Neural progenitor cell (in vitro differentiated cells): ENCODE measurements around the gene SEMG2. TPM values are rescaled to one million over a fixed set of nuclear protein-coding genes. Genes with fewer than 3 reads are reported as not detected.

Experiments
- DNase-seq: peaks from one replicate; pipeline ENCODE4 v3.0.0-alpha.2; 2016; ENCODE audit warnings: low spot score
- H2AFZ ChIP-seq: fragments of 200-600 bp; sonication (generic); replicated peaks from 2 replicates; pipeline ENCODE4 v1.6.1; 2016; ENCODE audit warnings: antibody characterized with exemption
- H3F3A ChIP-seq: fragments of 200-600 bp; sonication (generic); 2 replicates; pipeline ENCODE4 v1.6.1; 2016; ENCODE audit warnings: antibody characterized with exemption, low read depth
- H3K27ac ChIP-seq: fragments of 200-600 bp; sonication (generic); 2 replicates; pipeline ENCODE4 v1.5.1; 2016; ENCODE audit warnings: mild to moderate bottlenecking
- H3K27me3 ChIP-seq: fragments of 200-600 bp; sonication (generic); 2 replicates; pipeline ENCODE4 v1.6.1; 2016; ENCODE audit warnings: mild to moderate bottlenecking, moderate library complexity
- H3K36me3 ChIP-seq: fragments of 200-600 bp; sonication (generic); 2 replicates; pipeline ENCODE4 v1.5.1; 2016
- H3K4me1 ChIP-seq: fragments of 200-600 bp; sonication (generic); 2 replicates; pipeline ENCODE4 v1.6.1; 2016; ENCODE audit warnings: mixed run types
- H3K4me2 ChIP-seq: fragments of 200-600 bp; sonication (generic); 2 replicates; pipeline ENCODE4 v1.6.1; 2016
- H3K4me3 ChIP-seq: fragments of 200-600 bp; sonication (generic); 2 replicates; pipeline ENCODE4 v1.5.1; 2016
- H3K79me2 ChIP-seq: fragments of 200-600 bp; sonication (generic); 2 replicates; pipeline ENCODE4 v1.6.1; 2016; ENCODE audit warnings: low read depth
- H3K9ac ChIP-seq: fragments of 200-600 bp; sonication (generic); 2 replicates; pipeline ENCODE4 v1.6.1; 2016
- H3K9me3 ChIP-seq: fragments of 200-600 bp; sonication (generic); 2 replicates; pipeline ENCODE4 v1.5.1; 2016; ENCODE audit warnings: low read depth
- H4K20me1 ChIP-seq: fragments of 200-600 bp; sonication (generic); 2 replicates; pipeline ENCODE4 v1.6.1; 2016; ENCODE audit warnings: low read depth
- H3K27ac Mint-ChIP-seq: 3 replicates; pipeline ENCODE4 v1.8.0; 2021; ENCODE audit warnings: mixed read lengths
- H3K27me3 Mint-ChIP-seq: 2 replicates; pipeline ENCODE4 v1.8.0; 2022; ENCODE audit warnings: low read depth, mild to moderate bottlenecking, inconsistent platforms, moderate library complexity, mixed read lengths; ENCODE audit not compliant: insufficient read depth
- H3K36me3 Mint-ChIP-seq: 3 replicates; pipeline ENCODE4 v1.8.0; 2021; ENCODE audit warnings: mixed read lengths
- H3K4me1 Mint-ChIP-seq: 3 replicates; pipeline ENCODE4 v1.8.0; 2021; ENCODE audit warnings: mixed read lengths
- H3K4me3 Mint-ChIP-seq: 3 replicates; pipeline ENCODE4 v1.8.0; 2021; ENCODE audit warnings: mild to moderate bottlenecking, moderate library complexity, mixed read lengths
- H3K9me3 Mint-ChIP-seq: 3 replicates; pipeline ENCODE4 v1.8.0; 2020; ENCODE audit warnings: mixed read lengths
- CTCF ChIP-seq: fragments of 200-600 bp; sonication (generic); IDR thresholded peaks from 2 replicates; pipeline ENCODE4 v1.5.1; 2017; ENCODE audit warnings: antibody characterized with exemption, mild to moderate bottlenecking
- EZH2 ChIP-seq: fragments of 200-600 bp; sonication (generic); IDR thresholded peaks from 2 replicates; pipeline ENCODE4 v1.6.1; 2017; ENCODE audit warnings: antibody characterized with exemption, mild to moderate bottlenecking, moderate library complexity
- EZH2phosphoT487 ChIP-seq: fragments of 200-600 bp; sonication (generic); IDR thresholded peaks from 2 replicates; pipeline ENCODE4 v1.6.1; 2017; ENCODE audit warnings: antibody characterized with exemption
- total RNA-seq: library from RNA; depleted of rRNA; stranded (reverse); fragments of >200 nt; gene quantifications from 2 replicates; pipeline ENCODE4 v1.2.3, GENCODE V29; 2015; ENCODE audit warnings: low replicate concordance

Gene SEMG2
- not detected in 2 replicates for total RNA-seq

- H3K36me3 Mint-ChIP-seq: no peaks in the 10 kb centered on the region
- no peak within 1 kb of the TSS for H2AFZ ChIP-seq
- H3K79me2 ChIP-seq: no peaks in the 10 kb centered on the region
- H3K4me3 ChIP-seq: no peak within 1 kb of the TSS
- no peaks in the 10 kb centered on the region for H3K4me1 Mint-ChIP-seq
- peaks cover 28% of the 10 kb centered on the region for H3K27me3 ChIP-seq
- H3K9me3 Mint-ChIP-seq: no peaks in the 10 kb centered on the region
- no peaks in the 10 kb centered on the region for H3K36me3 ChIP-seq
- no peak within 1 kb of the TSS for H3K4me2 ChIP-seq
- H3K4me3 Mint-ChIP-seq: no peak within 1 kb of the TSS
- no peak within 1 kb of the TSS for H3K27ac ChIP-seq
- no peaks in the 10 kb centered on the region for H3K27me3 Mint-ChIP-seq
- no peaks in the 10 kb centered on the region for H3K4me1 ChIP-seq
- no peaks in the 10 kb centered on the region for H3K9me3 ChIP-seq
- no peaks in the 10 kb centered on the region for H4K20me1 ChIP-seq
- no peak within 1 kb of the TSS for H3K9ac ChIP-seq
- H3K27ac Mint-ChIP-seq: no peak within 1 kb of the TSS
- H3F3A ChIP-seq: no peaks in the 10 kb centered on the region
- TF ChIP-seq CTCF (no peak), EZH2phosphoT487 (no peak), EZH2 (no peak)
- DNase-seq: no peak
These were observed at the start of gene SEMG2 for GRCh38 chr20:45221076-45221475. Gene SEMG2, plus strand, starts transcription at chr20:45221373. Its CDS starts 17 bp downstream, at chr20:45221390.

- Histone ChIP-seq H3K9me3 (no peaks in the 10 kb centered on the region), H3K9ac (no peak overlapping the region), H3K27ac (no peak overlapping the region), H3K36me3 (no peaks in the 10 kb centered on the region), H2AFZ (no peak overlapping the region), H3F3A (no peaks in the 10 kb centered on the region), H3K79me2 (no peaks in the 10 kb centered on the region), H3K4me3 (no peak overlapping the region), H3K27me3 (no peaks in the 10 kb centered on the region), H3K4me1 (no peaks in the 10 kb centered on the region), H4K20me1 (no peaks in the 10 kb centered on the region), H3K4me2 (no peak overlapping the region)
- DNase-seq: no peak
- TF ChIP-seq EZH2phosphoT487: no peak
- TF ChIP-seq EZH2: no peak
- TF ChIP-seq CTCF: no peak
- no peaks in the 10 kb centered on the region for H3K36me3 Mint-ChIP-seq
- H3K27me3 Mint-ChIP-seq: no peaks in the 10 kb centered on the region
- H3K9me3 Mint-ChIP-seq: peaks cover 1% of the 10 kb centered on the region
- H3K27ac Mint-ChIP-seq: no peak overlapping the region
- no peak overlapping the region for H3K4me3 Mint-ChIP-seq
- no peaks in the 10 kb centered on the region for H3K4me1 Mint-ChIP-seq
These were observed 47.7 kb upstream of the SEMG2 start for GRCh38 chr20:45173522-45173921.

GRCh38 chr20:45174434-45175364 lies 46.5 kb upstream of the SEMG2 start, which contains the start of gene PI3:
Gene PI3, plus strand, starts transcription at chr20:45174902. Its CDS starts 21 bp downstream, at chr20:45174923.
- H3K27me3 ChIP-seq: no peaks in the 10 kb centered on the region
- H3K9me3 ChIP-seq: no peaks in the 10 kb centered on the region
- H4K20me1 ChIP-seq: no peaks in the 10 kb centered on the region
- no peaks in the 10 kb centered on the region for H3K36me3 Mint-ChIP-seq
- no peaks in the 10 kb centered on the region for H3K27me3 Mint-ChIP-seq
- no peak within 1 kb of the TSS for H3K4me3 Mint-ChIP-seq
- no peak within 1 kb of the TSS for H3K9ac ChIP-seq
- H3K36me3 ChIP-seq: no peaks in the 10 kb centered on the region
- no peak within 1 kb of the TSS for H2AFZ ChIP-seq
- no peak within 1 kb of the TSS for H3K27ac Mint-ChIP-seq
- no peak within 1 kb of the TSS for H3K4me3 ChIP-seq
- H3F3A ChIP-seq: no peaks in the 10 kb centered on the region
- no peak within 1 kb of the TSS for H3K27ac ChIP-seq
- H3K4me2 ChIP-seq: no peak within 1 kb of the TSS
- no peaks in the 10 kb centered on the region for H3K4me1 Mint-ChIP-seq
- no peaks in the 10 kb centered on the region for H3K9me3 Mint-ChIP-seq
- TF ChIP-seq CTCF: no peak
- no peak for TF ChIP-seq EZH2phosphoT487
- TF ChIP-seq EZH2: no peak
- no peaks in the 10 kb centered on the region for H3K4me1 ChIP-seq
- DNase-seq: no peak
- no peaks in the 10 kb centered on the region for H3K79me2 ChIP-seq
